Measurements from ENCODE around the gene TNKS2. TPM values are rescaled to one million over a fixed set of nuclear protein-coding genes. Genes with fewer than 3 reads are reported as not detected.

The TNKS2 gene
- total RNA-seq, 4 donors from 2014 or later, result 42.8 to 48.4 (median 46.2) TPM

DNA sequence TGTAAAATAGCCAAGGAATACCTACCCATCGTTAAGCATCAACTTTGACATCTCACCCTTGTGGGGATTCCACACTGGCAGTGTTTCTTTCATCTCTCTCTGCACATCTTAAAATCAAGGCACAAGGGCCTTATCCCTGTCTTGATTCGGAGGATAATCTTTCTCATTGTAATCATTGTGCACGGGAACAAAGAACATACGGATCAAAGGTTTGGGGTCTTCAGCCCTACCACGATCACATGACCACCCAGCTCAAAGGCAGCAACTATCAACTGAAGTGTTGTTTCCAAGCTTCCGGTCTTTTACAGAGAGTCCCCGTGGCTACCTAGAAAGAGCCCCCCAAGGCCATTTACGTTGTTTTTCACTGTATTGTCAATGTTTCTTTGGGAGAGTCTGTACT, 99.2 kb downstream of the TNKS2 start:
- no peak for TF ChIP-seq CTCF (IDR thresholded peaks at IDR 0.05; ENCODE audit: low read depth)

GRCh38 chr10:91901784-91902677, 103.8 kb downstream of the TNKS2 start:
- TF ChIP-seq CTCF (IDR thresholded peaks at IDR 0.05; ENCODE audit: low read depth), result no peak

DNA sequence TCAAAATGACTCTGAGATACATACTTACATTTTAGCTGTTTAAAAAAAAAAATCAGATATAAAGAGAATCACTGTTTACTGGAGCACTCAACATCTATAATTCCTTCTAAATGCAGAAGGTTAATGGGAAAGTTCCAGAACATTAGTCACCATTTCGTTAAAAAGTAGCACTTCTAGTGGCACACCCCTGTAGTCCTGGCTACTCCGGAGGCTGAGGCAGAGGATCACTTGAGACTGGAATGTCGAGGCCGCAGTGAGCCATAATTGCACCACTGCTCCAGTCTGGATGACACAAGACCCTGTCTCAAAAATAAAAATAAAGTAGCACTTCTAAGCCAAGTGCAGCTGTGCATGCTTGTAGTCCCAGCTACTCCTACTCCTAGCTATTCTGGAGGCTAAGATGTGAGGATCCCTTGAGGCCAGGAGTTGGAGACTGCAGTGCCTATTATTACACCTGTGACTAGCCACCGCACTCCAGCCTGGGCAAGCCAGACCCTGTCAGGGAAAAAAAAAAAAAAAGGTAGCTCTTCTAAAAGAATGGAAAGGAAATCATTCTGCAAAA, 108.9 kb downstream of the TNKS2 start:
- no peak for TF ChIP-seq CTCF (IDR thresholded peaks at IDR 0.05; ENCODE audit: low read depth)

DNA sequence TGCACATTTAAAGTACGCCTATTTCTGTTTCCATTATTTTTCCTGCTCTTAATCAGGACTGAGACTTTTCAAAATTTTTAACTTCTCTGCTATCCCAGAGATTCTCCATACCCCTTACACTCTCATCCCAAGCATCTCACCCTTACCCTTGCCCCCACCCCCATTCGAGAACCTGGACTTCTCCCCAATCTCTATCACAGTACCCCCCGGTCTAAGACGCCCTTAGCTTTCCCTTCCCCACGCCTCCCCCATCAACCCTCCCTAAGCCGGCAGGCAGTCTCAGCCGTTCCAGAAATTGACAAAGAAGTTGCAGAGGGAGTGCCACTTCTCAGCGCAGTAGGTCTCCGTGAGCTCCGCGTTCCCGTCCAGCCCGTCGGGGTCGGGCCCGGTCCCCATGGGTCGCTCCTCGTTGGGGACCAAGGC, 109.7 kb downstream of the TNKS2 start:
- TF ChIP-seq CTCF (IDR thresholded peaks at IDR 0.05; ENCODE audit: low read depth), result no peak

- no peak for TF ChIP-seq CTCF (IDR thresholded peaks at IDR 0.05; ENCODE audit: low read depth)
Observed at GRCh38 chr10:91908337-91909116, 110.3 kb downstream of the TNKS2 start.

DNA sequence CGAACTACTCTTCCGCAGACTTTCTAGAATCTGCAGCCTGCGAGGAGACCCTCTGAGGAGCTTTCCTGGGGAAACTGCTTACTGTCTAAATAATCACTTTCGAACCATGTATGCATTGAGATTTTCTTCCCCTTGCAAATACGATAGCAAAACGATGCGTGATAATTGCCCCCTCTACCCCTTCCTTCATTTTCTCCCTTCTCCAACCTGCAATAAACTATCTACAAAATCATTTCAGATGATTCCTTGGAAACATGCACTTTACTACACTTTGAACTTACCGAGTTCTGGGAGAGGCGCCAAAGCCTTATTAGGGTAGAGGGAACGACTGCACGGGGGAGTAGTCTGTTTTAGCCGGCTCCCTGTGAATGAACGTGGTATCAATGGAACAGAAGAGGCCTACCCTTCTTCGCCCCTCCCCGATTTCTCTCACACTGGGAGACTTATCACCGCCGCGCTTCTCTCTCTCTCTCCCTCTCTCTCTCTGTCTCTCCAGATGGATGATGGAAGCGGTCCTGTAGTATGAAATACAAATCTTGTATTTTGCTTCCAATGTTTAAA, 111.0 kb downstream of the TNKS2 start, which contains the start of gene FGFBP3:
Gene FGFBP3, minus strand, starts transcription at position 370 of the 561 bp plus-strand sequence. CDS start 517 bp downstream, outside the sequence.
- TF ChIP-seq CTCF (IDR thresholded peaks at IDR 0.05; ENCODE audit: low read depth), result no peak
